K562 (cell line): ENCODE measurements around the gene BCAS3. TPM values are rescaled to one million over a fixed set of nuclear protein-coding genes. Genes with fewer than 3 reads are reported as not detected.

Experiments used
- ATAC-seq: fragments of 200-7000 bp; cut with Tn5 transposase; 3 replicates; pipeline ENCODE4 v1.9.1; 2020; ENCODE audit warnings: moderate library complexity
- BruUV-seq: library from RNA; stranded (reverse); fragments of 400-500 nt; replicated peaks from 2 replicates; lab custom pipeline; 2021; lab: Mats Ljungman, UMichigan
- CTCF ChIA-PET: fragments of 300-600 bp; formaldehyde crosslinking; extraction: SDS; loops from one replicate; lab custom pipeline; 2021; ENCODE audit warnings: low intra/inter-chr PET ratio; lab: Yijun Ruan, JAX
- POLR2A ChIA-PET: fragments of 300-600, 350-650 bp; sonication (Branson Sonifier 250); formaldehyde crosslinking; extraction: SDS; loops from one replicate; lab custom pipeline; 2021; ENCODE audit warnings: antibody characterized with exemption, inconsistent platforms; lab: Yijun Ruan, JAX
- DNase-seq, 4 experiments: peaks; one replicate each; pipeline versions ENCODE4 v3.0.0 to v3.0.0-alpha.2; 2011 to 2018; ENCODE audit warnings: low spot score in 3 of 4, mixed read lengths in 3 of 4; ENCODE audit errors: extremely low read depth in 1 of 4
- FAIRE-seq: peaks from 2 replicates; lab custom pipeline; 2011; peaks lifted over from hg19 to GRCh38; lab: Jason Lieb, UNC
- H2AFZ ChIP-seq: 2 replicates; pipeline ENCODE4 v1.6.0; 2011; ENCODE audit warnings: low read depth, low read length, control low read depth, inconsistent platforms
- H3K27ac ChIP-seq: fragments of 200-600 bp; 3 replicates; pipeline ENCODE4 v1.8.0; 2011; ENCODE audit warnings: low read depth, mild to moderate bottlenecking, control low read depth, inconsistent platforms, low read length, moderate library complexity, mixed read lengths; ENCODE audit errors: extremely low read depth
- H3K27me3 ChIP-seq, 2 experiments: fragments of 300-600 bp in 1 of 2; 2 replicates in 1 of 2; 3 replicates in 1 of 2; pipeline versions ENCODE4 v1.6.0 to v1.8.0; 2011; ENCODE audit warnings: inconsistent platforms in 2 of 2, low read length in 2 of 2, mild to moderate bottlenecking in 1 of 2, mixed read lengths in 1 of 2, moderate library complexity in 1 of 2; ENCODE audit not compliant: control insufficient read depth in 2 of 2, insufficient read depth in 2 of 2
- H3K36me3 ChIP-seq: fragments of 300-600 bp; 3 replicates; pipeline ENCODE4 v1.8.0; 2011; ENCODE audit warnings: mild to moderate bottlenecking, low read length, inconsistent platforms; ENCODE audit not compliant: control insufficient read depth, insufficient read depth
- H3K4me1 ChIP-seq, 2 experiments: fragments of 200-600 bp in 1 of 2; replicated peaks in 1 of 2; 2 replicates in 1 of 2; 3 replicates in 1 of 2; pipeline versions ENCODE4 v1.5.1 to v1.8.0; 2011; ENCODE audit warnings: inconsistent platforms in 2 of 2, low read length in 2 of 2, mild to moderate bottlenecking in 1 of 2, mixed read lengths in 1 of 2, moderate library complexity in 1 of 2; ENCODE audit not compliant: control insufficient read depth in 2 of 2, insufficient read depth in 2 of 2
- H3K4me2 ChIP-seq: 2 replicates; pipeline ENCODE4 v1.6.1; 2011; ENCODE audit warnings: low read length, control low read depth, inconsistent platforms, mixed read lengths; ENCODE audit not compliant: insufficient read depth
- H3K4me3 ChIP-seq: fragments of 200-600 bp; sonication (generic), shearing (Covaris generic); 2 replicates; pipeline ENCODE4 v1.5.1; 2016; ENCODE audit warnings: control low read depth, inconsistent platforms
- H3K79me2 ChIP-seq: fragments of 200-600 bp; 3 replicates; pipeline ENCODE4 v1.8.0; 2011; ENCODE audit warnings: low read length, inconsistent platforms; ENCODE audit not compliant: control insufficient read depth, insufficient read depth
- H3K9ac ChIP-seq, 2 experiments: 2 replicates each; pipeline versions ENCODE4 v1.6.0 to v1.6.1; 2011; ENCODE audit warnings: low read depth in 2 of 2, low read length in 2 of 2, control low read depth in 1 of 2, inconsistent platforms in 1 of 2, mild to moderate bottlenecking in 1 of 2, mixed read lengths in 1 of 2; ENCODE audit not compliant: insufficient read depth in 1 of 2
- H3K9me1 ChIP-seq: one replicate; pipeline ENCODE4 v1.6.0; 2011; ENCODE audit warnings: inconsistent platforms, mild to moderate bottlenecking, low read length, moderate library complexity; ENCODE audit not compliant: control insufficient read depth, insufficient read depth
- H3K9me3 ChIP-seq: replicated peaks from 2 replicates; pipeline ENCODE4 v1.5.1; 2011; ENCODE audit warnings: low read depth, low read length, inconsistent platforms; ENCODE audit not compliant: control insufficient read depth, insufficient read depth
- H4K20me1 ChIP-seq: replicated peaks from 2 replicates; pipeline ENCODE4 v1.6.1; 2011; ENCODE audit warnings: low read length, inconsistent platforms, mixed read lengths; ENCODE audit not compliant: control insufficient read depth, insufficient read depth
- CHD2 ChIP-seq: IDR thresholded peaks from 2 replicates; pipeline ENCODE4 v1.6.1; 2011; ENCODE audit warnings: low read depth, low read length
- EZH2 ChIP-seq: IDR thresholded peaks from 2 replicates; pipeline ENCODE4 v1.6.1; 2012; ENCODE audit warnings: low read depth, mild to moderate bottlenecking, inconsistent platforms, low read length, borderline replicate concordance
- HMG20A ChIP-seq: fragments of 450-650 bp; formaldehyde crosslinking; conservative IDR thresholded peaks from 2 replicates; pipeline ENCODE4 v1.4.0; 2020; ENCODE audit warnings: mild to moderate bottlenecking, mixed read lengths
- RFX1 ChIP-seq: fragments of 450-650 bp; IDR thresholded peaks from 2 replicates; pipeline ENCODE4 v1.6.1; 2016; ENCODE audit warnings: mild to moderate bottlenecking, moderate library complexity
- ZNF184 ChIP-seq: sonication (generic); formaldehyde crosslinking; IDR thresholded peaks from 2 replicates; pipeline ENCODE4 v1.5.0; 2020; ENCODE audit warnings: missing genetic modification reagents
- ZNF24 ChIP-seq: fragments of 450-650 bp; IDR thresholded peaks from 2 replicates; pipeline ENCODE4 v1.6.1; 2016
- ZNF408 ChIP-seq: fragments of 250-450 bp; sonication (Bioruptor Pico); IDR thresholded peaks from 2 replicates; pipeline ENCODE4 v1.4.0; 2020; ENCODE audit warnings: low read depth, mild to moderate bottlenecking, moderate library complexity
- WGBS: fragments of 100-300 bp; shearing (Covaris generic); methylation state at CpG from one replicate; pipeline ENCODE4 v1.1.6; 2016; ENCODE audit warnings: low coverage, mixed read lengths; ENCODE audit not compliant: insufficient coverage; ENCODE audit errors: missing lambda C conversion rate; 5-methylcytosine and 5-hydroxymethylcytosine counted together
- in situ Hi-C: fragments of 300-500 bp; cut with MboI; formaldehyde crosslinking; loops from 4 replicates; pipeline ENCODE4 v1.15.0; 2018; ENCODE audit warnings: inconsistent platforms, mixed read lengths
- intact Hi-C: fragments of 100-400 bp; cut with micrococcal nuclease; formaldehyde crosslinking; loops from 2 replicates; pipeline ENCODE4 v1.14.2; 2022
- polyA plus RNA-seq, 8 experiments: library from polyadenylated mRNA; depleted of rRNA in 4 of 8; stranded (reverse) in 5 of 8; unstranded in 3 of 8; fragments of >200 nt; fragmentation: Nextera tagmentation in 2 of 8; fragmentation: Illumina TruSeq in 1 of 8; extraction: Ambion mirVana in 2 of 8; extraction: Trizol in 1 of 8; gene quantifications; 2 replicates each; pipeline versions ENCODE4 v1.2.1 to v1.2.3, GENCODE V29; 2011 to 2014; ENCODE audit warnings: inconsistent platforms in 1 of 8, missing spikeins in 1 of 8
- total RNA-seq, 7 experiments: library from RNA; depleted of rRNA in 6 of 7; stranded (reverse); fragments of >200 nt in 6 of 7; fragmentation: Illumina TruSeq in 2 of 7; extraction: Trizol in 2 of 7; gene quantifications; 2 replicates each; pipeline versions ENCODE4 v1.2.1 to v1.2.3, GENCODE V29; 2011 to 2021; ENCODE audit warnings: low replicate concordance in 1 of 7
- TF ChIP-seq, protein P1 (sequence below): IDR thresholded peaks from 2 replicates; pipeline ENCODE4 v1.6.1; 2014; ENCODE audit warnings: antibody characterized with exemption
- TF ChIP-seq, protein P2 (sequence below): IDR thresholded peaks from 2 replicates; pipeline ENCODE4 v1.6.1; 2011; ENCODE audit not compliant: insufficient read length; ENCODE audit errors: extremely low read depth
- TF ChIP-seq, protein P3 (sequence below), 2 experiments: fragments of 450-650 bp; IDR thresholded peaks; 2 replicates each; pipeline ENCODE4 v1.6.1; 2018; ENCODE audit warnings: mild to moderate bottlenecking in 2 of 2, low read depth in 1 of 2; ENCODE audit not compliant: partially characterized antibody in 2 of 2

The BCAS3 gene
- total and polyA plus RNA-seq, 9 of the 15 experiments (the other 6 are each of a cell fraction or from before 2014, with no cell fraction given), result 1.9 to 5.5 (median 3.5) TPM

DNA sequence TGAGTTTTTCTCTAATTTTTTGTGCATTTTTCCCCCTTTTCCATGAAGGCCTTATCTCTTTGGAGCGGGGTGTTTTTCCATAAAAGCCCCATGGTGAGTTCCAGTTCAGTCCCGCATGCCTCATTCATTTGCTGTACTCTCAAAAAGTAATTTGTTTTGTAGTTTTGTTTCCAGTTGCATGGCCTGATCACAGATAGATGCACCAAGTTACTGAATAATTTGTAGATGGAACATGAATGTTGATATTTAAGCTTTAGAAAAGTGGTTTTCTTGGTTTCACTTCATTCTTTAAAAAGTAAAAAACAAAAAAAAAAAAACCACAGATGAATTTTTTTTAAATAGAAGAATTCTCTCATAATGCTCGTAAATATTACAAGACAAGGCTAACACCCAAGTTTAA lies 349.2 kb downstream of the BCAS3 start:
- WGBS, result 7% methylated on average over 3 of the region's 3 CpGs
- Histone ChIP-seq H3K9ac (no peak overlapping the region), H3K4me3 (no peak overlapping the region), H3K9me1 (no peaks in the 10 kb centered on the region), H3K27ac (no peak overlapping the region), H3K79me2 (no peaks in the 10 kb centered on the region), H2AFZ (no peak overlapping the region), H3K9me3 (no peaks in the 10 kb centered on the region), H3K4me1 (no peaks in the 10 kb centered on the region), H3K27me3 (no peaks in the 10 kb centered on the region), H3K4me2 (no peak overlapping the region), H3K36me3 (no peaks in the 10 kb centered on the region), H4K20me1 (no peaks in the 10 kb centered on the region)
- no TSS peak for BruUV-seq
- FAIRE-seq (no peak), ATAC-seq (no peak), DNase-seq (no peak)
- ChIA-PET CTCF (no interaction called here), POLR2A (interaction anchor here (0.8 kb wide), 1 partner anchor 12 kb away, joined by 3 read pairs; no protein-coding TSS in a partner anchor)
- TF ChIP-seq, protein P1, sequence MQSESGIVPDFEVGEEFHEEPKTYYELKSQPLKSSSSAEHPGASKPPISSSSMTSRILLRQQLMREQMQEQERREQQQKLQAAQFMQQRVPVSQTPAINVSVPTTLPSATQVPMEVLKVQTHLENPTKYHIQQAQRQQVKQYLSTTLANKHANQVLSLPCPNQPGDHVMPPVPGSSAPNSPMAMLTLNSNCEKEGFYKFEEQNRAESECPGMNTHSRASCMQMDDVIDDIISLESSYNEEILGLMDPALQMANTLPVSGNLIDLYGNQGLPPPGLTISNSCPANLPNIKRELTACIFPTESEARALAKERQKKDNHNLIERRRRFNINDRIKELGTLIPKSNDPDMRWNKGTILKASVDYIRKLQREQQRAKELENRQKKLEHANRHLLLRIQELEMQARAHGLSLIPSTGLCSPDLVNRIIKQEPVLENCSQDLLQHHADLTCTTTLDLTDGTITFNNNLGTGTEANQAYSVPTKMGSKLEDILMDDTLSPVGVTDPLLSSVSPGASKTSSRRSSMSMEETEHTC, result no peak
- TF ChIP-seq ZNF24 (no peak), ZNF408 (CRISPR knock-in tag) (no peak), HMG20A (CRISPR knock-in tag) (no peak)
- in situ Hi-C loops, result no loop called here
- intact Hi-C loops, result no loop called here

DNA sequence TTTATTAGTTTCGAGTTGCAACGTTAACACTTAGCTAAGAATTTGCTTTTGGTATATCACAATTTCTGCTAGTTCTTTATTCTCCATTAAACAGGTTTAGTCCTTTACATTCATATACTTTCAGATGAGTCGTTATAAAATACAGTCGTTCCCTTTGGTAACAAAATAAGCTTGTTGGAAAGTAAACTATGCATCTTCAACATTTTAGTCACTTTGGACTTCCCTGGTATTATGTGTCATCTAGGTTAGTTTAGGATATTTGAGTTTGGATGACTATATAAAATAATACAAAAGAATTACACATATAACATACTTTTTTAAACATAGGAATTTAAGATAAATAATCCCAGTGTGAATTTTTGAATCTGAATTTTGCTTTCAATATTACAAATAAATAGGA lies 351.5 kb downstream of the BCAS3 start:
- no peak for ATAC-seq
- Histone ChIP-seq H3K79me2 (no peaks in the 10 kb centered on the region), H3K4me2 (no peak overlapping the region), H3K4me1 (no peaks in the 10 kb centered on the region), H3K27ac (no peak overlapping the region), H3K9me3 (no peaks in the 10 kb centered on the region), H2AFZ (no peak overlapping the region), H4K20me1 (no peaks in the 10 kb centered on the region), H3K36me3 (no peaks in the 10 kb centered on the region), H3K9me1 (no peaks in the 10 kb centered on the region), H3K9ac (no peak overlapping the region), H3K27me3 (peaks cover 0 to 2% of the 10 kb centered on the region in 2 experiments; a peak in 2 of 5 replicates), H3K4me3 (no peak overlapping the region)
- 0% methylated on average over 4 of the region's 4 CpGs for WGBS
- no peak for DNase-seq
- intact Hi-C loops (no loop called here), in situ Hi-C loops (no loop called here)
- BruUV-seq, result no TSS peak
- FAIRE-seq, result no peak
- CTCF ChIA-PET, result no interaction called here
- POLR2A ChIA-PET, result interaction anchor here (0.7 kb wide), 1 partner anchor 306 kb away, joined by 3 read pairs; no protein-coding TSS in a partner anchor
- TF ChIP-seq ZNF184 (no peak), RFX1 (no peak), EZH2 (no peak), CHD2 (no peak)
- TF ChIP-seq, protein P2, sequence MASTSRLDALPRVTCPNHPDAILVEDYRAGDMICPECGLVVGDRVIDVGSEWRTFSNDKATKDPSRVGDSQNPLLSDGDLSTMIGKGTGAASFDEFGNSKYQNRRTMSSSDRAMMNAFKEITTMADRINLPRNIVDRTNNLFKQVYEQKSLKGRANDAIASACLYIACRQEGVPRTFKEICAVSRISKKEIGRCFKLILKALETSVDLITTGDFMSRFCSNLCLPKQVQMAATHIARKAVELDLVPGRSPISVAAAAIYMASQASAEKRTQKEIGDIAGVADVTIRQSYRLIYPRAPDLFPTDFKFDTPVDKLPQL, result no peak
- TF ChIP-seq, protein P3, sequence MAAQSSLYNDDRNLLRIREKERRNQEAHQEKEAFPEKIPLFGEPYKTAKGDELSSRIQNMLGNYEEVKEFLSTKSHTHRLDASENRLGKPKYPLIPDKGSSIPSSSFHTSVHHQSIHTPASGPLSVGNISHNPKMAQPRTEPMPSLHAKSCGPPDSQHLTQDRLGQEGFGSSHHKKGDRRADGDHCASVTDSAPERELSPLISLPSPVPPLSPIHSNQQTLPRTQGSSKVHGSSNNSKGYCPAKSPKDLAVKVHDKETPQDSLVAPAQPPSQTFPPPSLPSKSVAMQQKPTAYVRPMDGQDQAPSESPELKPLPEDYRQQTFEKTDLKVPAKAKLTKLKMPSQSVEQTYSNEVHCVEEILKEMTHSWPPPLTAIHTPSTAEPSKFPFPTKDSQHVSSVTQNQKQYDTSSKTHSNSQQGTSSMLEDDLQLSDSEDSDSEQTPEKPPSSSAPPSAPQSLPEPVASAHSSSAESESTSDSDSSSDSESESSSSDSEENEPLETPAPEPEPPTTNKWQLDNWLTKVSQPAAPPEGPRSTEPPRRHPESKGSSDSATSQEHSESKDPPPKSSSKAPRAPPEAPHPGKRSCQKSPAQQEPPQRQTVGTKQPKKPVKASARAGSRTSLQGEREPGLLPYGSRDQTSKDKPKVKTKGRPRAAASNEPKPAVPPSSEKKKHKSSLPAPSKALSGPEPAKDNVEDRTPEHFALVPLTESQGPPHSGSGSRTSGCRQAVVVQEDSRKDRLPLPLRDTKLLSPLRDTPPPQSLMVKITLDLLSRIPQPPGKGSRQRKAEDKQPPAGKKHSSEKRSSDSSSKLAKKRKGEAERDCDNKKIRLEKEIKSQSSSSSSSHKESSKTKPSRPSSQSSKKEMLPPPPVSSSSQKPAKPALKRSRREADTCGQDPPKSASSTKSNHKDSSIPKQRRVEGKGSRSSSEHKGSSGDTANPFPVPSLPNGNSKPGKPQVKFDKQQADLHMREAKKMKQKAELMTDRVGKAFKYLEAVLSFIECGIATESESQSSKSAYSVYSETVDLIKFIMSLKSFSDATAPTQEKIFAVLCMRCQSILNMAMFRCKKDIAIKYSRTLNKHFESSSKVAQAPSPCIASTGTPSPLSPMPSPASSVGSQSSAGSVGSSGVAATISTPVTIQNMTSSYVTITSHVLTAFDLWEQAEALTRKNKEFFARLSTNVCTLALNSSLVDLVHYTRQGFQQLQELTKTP (IDR thresholded peaks at IDR 0.05; ENCODE audit: low read depth in 1 of 2, partially characterized antibody in 2 of 2), result no peak
